HG02885 (cell line): Measurements from ENCODE around the gene HECTD4.

Experiments used
- ATAC-seq: cut with Tn5 transposase; IDR thresholded peaks from one replicate; pipeline ENCODE4 v1.9.1; 2021; ENCODE audit warnings: mild to moderate bottlenecking; ENCODE audit not compliant: unreplicated experiment, poor library complexity

The HECTD4 gene

DNA sequence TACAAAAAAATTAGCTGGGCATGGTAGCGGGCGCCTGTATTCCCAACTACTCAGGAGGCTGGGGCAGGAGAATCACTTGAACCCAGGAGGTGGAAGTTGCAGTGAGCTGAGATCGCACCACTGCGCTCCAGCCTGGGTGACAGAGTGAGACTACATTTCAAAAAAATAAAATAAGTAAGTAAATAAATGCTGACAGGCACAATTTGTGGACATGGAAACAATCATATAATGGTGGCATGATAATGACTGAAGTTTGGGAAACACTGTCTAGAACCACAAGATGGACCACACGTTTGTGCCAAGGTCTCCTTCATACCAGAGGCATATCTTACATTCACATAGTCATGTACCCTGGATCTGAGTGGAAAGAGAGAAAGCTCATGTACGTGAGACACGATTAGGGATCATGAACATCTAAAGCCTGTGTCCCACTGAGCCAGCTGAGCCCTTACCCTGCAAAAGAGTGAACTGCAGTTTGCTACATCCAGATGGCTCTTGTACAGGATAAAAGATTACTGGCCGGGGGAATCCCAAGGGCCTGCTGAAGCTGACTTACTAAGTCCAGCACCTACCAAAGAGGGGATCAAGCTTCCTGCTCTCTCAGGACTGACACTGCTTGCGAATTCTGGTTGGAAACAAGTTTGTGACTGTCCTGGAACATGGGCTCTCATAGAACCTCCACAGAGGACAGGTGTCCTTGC lies 194.0 kb downstream of the HECTD4 start:
- ATAC-seq, result no peak

DNA sequence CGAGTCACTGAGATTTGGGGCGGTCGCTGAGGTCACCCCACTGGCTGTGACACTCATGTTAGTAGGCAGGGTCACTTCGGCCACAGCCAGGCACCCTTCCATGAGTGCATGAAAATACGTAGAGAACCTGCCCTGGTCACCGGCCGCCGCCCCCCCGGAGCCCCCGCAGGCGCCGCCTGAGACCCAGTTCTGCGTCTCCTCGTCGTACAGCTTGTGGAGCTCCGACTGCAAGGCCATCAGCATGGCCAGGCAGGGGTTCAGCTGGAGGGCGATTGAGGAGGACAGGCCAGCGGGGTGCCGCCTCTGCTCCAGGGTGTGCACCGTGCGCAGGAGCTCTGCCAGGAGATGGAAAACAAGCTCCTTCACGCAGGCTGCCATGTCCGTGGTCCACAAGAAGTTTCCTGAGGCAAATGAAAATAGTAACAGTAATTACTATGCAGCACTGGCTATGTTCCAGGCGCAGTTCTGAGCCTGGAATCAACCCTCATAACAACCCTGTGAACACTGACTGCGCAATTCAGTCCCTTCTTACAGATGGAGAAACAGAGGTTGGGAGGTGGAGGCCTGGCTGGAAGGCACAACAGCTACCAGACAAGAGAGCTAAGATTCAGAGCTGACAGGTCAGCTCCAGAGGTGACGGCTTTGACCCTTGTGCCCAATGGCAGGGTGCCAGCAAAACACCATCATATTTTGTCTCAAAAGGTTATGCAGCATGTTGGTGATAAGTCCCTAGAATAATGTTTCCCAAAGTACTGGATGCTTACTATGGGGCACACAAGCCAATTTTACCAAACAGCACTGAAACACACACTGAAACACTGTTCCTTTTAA lies 196.9 kb downstream of the HECTD4 start:
- ATAC-seq, result no peak

DNA sequence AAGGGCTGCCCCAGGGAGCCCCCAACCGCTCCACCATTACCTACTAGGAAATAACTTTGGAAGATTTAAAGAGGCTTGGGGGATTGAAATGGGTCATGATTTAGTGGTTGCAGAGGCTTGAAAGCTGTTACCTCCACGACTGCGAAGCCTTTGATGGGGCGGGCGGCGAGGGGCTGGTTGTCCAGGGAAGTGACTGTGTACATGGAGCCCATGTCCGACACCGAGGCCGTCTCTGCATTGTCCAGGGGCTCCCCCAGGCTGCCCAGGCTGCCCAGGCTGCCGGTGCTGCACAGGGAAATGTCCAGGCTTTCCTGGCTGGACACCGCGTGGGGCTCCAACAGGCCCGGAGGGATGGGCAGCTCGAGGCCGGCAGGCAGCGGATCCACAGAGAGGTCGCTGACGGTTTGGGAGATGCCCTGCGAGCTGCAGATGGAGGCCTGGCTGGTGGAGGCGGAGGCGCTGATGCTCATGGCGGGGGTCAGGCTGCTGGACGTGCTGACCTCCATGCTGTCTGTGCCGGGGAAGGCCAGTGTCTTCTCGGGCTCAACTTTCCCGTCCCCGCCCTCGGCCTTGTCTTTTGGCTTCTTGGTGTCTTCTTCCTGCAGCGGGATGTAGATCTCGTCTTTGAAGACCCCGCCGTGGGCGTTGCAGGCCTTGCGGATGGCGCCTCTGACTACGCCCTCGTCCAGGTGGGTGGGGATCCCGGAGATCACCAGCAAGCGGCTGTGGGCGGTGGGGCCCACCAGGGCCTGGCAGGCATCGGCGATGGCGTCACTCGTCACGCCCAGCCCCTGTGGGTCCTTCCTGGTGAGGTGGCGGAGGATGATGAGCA lies 198.0 kb downstream of the HECTD4 start:
- ATAC-seq, result no peak

DNA sequence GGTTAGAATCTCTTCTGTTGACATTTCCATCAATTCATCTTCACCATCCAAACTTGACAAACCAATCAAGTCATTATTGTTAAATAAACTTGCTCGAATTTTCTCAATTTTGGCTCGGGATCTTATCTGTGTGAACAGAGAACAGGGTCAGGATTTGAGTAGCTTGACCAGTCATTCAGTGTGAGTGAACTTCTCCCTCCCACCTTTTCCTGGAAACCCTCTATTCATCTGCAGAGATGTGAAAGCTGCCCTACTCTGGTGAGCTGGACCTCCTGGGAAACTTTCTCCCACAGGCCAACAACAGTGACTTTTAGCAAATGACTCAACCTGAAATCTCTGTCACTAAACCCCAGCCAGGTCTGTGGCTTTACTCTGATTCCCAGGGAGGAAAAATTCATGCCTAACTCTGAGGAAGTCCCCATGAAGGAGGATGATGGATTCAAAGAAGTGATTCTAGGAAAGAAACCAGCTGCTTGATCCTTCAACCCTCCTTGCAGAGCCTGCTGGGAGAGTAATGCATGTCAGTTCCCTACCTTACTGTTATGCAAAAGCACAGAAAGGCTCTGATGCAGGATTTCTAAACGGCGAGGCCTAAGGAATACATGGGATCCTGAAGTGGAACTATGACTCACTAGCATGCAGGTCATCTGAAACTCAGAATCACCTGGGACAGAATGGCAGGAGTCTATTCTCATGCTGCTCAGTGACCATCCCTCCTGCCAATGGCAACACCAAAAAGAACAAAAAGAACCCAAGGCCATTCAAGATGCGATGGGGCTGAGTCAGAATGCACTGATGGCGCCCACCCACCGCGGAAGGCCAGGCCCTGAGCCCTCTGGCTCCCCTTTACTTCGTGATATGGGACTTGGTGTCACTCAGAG lies 198.8 kb downstream of the HECTD4 start:
- ATAC-seq, result no peak

DNA sequence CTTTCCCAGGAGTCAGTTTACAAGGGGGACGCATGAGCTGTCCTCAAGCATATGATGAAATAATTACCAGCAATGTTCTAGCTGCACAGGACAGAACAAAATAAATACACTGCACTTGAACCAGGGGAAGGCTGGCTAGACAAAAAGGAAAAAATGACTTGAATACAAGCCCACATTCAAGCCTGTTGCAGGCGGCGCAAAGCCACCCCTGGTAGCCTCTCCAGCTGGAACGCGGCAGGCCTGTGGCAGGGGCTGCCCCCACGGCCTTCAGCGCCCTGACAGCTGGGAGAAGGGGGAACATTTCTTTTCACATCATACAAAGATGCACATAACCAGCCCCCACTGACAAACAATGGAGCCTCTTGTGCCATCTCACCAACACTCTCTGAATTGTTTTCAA lies 199.7 kb downstream of the HECTD4 start:
- no peak for ATAC-seq

DNA sequence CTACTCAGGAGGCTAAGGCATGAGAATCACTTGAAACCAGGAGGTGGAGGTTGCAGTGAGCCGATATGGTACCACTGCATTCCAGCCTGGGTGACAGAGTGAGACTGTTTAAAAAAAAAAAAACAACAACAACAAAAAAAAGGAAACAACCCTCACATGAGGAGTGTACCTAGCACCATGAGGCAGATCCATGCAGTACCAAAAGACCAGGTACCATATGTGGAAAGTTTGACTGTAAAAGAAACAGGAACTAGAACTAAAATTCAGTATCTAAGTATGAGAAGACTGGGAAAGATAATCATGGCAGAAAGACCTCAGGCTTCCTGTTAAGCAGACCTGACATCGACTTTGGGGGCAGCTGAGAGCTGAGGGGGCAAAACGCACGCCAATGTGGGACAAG lies 201.8 kb downstream of the HECTD4 start:
- no peak for ATAC-seq

DNA sequence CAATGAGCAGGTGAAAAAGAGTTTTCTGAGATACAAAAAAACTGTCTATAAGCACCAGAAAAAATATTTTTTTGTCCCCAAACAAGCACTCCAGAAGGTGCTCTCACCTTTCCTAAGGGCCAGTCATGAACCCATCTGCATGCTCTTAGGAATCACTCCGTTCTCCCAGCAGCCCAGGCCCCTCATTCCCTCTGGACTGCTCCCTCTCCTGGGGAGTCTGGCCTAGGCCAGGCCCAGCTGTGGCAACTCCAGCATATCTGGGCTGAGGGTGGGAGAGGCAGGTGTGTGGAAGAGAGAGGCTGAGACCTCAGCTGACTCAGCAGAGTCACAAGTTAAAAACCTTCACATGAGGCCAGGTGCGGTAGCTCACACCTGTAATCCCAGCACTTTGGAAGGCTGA lies 202.3 kb downstream of the HECTD4 start:
- ATAC-seq, result no peak

DNA sequence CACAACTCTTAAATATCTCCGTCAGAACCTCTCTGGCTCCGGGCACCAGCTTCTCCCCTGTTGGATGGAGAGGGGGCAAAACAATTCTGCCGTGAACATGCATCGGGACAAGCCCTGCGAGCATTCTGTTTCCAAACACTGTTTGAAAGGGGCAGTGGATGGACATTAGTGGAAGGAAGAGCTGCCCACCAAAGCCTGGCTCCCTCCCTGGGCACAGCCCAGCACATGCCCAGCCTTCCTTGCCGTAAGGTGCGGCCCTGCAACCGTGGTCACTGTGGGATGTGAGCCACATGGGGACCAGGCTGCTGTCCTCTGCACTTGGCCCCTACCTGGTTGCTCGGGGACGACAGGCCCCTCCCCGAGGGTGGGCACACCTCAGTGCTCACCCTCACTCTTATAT lies 202.9 kb downstream of the HECTD4 start:
- ATAC-seq, result no peak

DNA sequence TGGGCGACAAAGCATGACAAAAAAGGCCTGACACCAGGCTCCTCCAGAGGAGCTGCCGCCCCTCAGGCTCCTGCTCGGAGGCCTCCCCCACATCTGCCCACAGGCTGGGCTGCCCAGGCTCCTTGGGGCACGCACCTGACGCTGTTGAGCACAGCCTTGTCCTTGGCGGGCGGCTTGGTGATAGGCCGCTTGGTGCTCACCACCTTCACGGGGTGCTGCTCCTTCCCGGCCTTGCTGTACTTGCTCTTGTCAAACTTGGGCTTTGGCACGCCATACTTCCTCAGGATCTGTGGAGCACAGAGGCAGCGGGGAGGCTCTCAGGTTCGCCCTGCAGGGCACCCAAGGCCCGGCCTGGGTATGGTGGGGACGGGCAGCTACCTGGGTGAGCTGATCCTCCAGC lies 203.4 kb downstream of the HECTD4 start:
- ATAC-seq, result no peak

DNA sequence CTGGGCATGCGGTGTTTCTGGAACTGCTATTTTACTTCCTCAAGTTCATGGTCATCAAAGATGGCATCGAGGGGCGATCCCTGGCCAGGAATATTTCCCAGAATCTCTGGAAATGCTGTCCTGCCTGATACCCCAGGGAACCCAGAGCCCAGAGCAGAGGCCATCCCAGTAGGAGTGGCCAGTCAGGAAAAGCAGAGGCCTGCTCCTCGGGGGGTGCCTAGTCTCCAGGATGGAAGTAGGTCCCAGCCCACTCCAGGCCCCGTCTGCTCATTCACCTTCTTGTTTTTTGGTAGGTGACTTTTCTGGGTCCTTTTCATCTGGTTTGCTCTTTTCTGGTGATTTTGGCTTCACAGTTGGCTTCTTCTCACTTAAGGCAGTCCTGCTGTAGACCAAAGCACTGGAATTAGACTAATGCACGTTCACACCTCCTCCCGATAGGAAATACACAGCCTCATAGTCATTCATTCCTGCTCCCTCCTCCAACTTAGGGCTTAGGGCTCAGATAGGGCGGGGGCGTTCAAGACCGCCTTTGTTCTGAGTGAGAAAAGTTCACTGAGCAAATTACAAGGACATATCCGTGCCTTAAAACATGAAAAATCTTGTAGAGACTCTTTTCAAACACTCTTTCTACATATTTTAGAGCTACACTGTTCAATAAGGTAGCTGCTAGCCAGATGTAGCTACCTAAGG lies 205.8 kb downstream of the HECTD4 start:
- ATAC-seq, result no peak

DNA sequence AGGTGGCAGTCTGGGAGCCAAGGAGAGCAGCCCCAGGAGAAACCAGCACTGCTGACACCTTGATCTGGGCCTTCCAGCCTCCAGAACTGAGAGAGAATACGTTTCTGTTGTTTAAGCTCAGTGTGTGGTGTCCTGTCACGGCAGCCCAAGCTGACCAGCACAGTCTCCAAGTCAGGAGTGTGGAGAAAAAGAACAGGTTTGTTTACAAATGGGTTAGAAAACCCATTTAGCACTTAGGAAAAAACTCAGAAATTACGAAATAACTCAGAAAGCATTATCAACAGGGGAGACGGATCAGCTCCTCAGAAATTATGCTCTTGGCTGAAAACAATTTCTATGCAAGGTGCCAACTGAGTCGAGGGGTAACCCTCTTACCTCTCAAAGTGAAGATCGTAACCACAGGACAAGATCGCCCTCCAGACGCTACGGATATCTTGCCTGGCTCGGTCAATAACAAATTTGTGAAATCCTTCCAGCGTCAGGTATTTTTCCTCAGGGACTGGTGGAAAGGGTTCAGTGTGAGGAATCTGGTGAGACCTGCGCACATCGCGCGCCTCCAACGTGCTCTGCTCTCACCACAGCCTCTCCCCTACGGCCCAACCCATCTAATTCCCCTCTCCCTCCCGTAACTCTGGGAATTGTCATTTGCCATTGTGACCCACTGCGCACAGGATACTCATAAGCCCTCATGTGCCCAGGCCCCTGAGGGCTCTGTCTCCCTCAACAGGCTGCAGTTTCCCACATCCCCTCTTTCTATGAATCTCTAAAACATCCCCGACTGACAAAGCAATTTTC lies 206.7 kb downstream of the HECTD4 start:
- no peak for ATAC-seq

DNA sequence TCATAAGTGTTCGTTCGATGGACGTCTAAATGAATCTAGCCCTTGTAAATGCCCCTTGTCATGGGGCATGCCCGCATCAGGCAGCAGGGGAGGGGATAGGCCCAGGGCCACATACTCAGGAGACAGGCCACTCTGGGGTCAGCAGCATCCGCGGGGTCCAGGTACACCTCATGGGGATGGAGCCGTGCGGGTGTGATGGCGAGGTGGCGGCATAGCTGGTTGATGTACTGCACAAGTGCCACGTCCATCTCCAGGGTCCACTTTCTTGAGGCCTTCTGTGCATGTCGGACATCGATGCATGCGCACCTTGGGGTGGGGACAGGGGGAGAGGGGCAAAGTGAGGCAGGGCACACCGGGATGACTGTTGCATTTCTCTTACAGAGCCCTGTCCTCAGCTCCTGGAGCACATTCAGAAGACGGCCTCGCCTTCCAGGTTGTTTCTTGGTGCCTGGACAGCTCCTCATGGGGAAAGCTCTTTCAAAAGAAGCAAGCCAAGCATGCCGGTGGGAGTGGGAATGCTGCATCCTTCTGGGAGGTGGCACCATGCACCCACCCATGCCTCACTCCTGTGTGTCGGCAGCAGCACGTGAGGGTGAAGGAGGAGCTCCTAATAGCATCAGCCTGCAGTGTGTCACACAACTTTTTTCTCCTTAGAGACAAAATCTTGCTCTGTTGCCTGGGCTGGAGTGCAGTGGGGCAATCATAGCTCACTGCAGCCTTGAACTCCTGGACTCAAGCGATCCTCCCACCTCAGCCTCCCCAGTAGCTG lies 209.5 kb downstream of the HECTD4 start:
- no peak for ATAC-seq

DNA sequence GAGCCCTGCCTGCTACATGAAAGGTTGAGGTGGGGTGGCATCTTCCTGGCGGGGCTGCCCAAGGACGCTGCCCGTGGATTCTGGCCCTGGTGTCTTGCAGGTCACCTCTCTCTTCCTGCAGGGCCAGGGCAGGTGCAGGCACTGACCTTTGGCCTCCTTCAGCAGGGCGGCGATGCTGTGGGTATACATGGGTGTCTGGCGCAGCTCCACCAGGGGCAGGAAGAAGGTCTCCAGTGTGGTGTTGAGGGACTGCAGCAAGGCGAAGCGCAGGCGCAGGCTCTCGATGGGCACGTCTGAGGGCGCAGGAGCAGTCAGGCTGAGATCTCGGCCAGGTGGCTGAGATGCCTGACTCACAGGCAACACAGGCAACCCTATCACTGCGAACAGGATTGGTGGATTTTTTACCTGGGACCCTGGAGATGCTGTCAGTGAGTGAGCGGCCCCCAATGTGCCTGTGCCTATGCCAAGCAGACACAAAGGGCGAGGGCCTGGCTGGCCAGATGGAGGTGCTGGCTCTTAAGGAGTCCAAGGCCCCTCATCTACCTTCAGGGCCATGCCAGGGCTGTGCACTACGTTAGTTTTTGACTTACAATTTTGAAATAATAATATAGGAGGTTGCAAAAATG lies 211.1 kb downstream of the HECTD4 start:
- ATAC-seq, result no peak

DNA sequence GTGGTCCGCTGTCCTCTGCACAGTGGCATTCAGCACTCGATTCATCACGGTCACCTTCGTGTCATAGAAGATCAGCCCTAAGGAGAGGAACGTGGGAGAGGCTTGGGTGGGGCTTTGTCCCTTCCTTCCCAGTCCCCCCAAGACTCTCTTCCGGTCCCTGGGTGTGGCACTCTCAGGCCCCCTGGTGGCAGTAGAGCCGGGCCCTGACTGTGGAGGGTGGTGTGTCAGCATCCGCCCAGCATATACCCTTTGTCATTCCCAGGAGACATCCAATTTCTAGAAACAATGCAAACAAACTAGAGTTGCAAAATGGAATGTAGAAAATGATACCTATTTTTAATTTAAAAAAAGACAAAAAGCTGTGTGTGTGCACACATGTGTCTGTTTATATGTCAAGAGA lies 211.9 kb downstream of the HECTD4 start:
- ATAC-seq, result no peak

DNA sequence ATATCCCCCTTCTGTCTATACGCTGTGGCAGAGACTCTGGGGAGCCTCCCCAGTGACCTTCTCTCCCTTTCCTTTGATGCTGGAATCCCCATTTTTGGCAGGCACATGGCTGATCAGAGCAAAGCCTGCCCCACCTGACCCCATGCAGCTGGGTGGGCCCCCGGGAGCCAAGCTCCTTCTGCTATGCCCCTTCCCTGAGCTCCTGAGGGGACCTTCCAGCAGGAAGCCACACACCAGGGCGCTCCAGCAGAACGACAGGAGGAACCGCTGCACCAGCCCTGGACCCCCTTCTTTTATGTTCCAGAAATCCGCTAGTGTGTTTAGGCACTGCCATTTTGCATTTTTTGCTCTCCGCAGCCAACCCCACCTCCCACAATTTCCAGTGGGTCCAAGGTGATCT lies 212.3 kb downstream of the HECTD4 start:
- ATAC-seq, result no peak

DNA sequence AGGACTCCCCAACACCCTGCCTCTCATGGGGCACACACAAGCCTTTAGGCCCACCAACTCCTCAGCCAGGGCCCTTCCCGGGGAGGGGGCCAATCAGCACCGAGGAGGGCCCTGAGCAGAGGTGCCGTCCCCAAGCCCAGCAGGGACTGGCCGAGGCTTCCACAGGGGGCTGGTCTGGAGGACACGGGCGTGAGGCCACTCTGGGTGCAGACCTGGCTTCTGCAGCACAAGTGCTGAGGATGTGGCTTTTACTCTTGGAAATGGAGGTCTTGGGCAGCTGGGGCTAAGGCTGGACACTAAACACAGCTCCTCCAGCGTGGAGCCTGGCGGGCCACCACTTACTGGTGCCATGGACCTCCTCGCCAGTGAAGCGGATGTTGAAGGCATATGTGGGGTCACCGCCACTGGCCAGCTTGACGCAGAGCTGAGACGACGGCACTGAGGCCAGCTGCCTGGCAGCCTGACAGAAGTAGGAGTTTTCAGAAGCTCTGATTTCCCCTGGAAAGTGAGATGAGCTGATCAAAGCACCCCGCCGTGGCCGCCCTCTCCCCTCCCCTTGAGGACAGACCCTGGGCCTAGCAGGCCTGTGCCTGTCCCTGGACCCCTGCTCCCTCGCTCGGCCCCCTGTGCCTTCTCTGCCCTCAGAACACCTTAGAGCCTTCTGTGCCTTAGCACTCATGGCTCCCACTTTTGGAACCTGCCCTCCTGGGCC lies 212.9 kb downstream of the HECTD4 start:
- no peak for ATAC-seq

DNA sequence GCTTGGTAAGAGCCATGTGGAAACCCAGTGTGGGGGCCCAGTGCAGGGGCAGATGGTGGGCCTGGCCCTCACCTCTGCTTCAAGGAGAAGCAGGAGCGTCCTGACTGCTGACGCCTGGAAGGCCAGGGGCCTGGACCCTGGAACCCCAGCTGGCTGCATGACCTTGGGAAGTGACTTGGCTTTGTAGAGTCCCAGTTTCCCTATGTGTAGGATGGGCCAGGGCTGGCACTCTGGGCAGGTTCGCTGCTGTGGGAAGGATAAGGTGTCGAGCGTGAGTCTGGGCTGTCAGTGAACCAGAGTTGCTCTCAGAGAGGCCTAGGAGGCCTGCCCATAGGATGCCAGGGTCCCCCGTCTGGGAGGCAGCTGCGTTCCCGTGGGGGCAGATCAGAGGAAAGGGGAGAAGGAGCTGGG lies 213.7 kb downstream of the HECTD4 start:
- ATAC-seq, result no peak
